ENCODE measurements around the gene SOAT1. TPM values are rescaled to one million over a fixed set of nuclear protein-coding genes. Genes with fewer than 3 reads are reported as not detected.

SOAT1 gene
- total RNA-seq, 1 experiment from 2014 or later: 33.9 TPM

DNA sequence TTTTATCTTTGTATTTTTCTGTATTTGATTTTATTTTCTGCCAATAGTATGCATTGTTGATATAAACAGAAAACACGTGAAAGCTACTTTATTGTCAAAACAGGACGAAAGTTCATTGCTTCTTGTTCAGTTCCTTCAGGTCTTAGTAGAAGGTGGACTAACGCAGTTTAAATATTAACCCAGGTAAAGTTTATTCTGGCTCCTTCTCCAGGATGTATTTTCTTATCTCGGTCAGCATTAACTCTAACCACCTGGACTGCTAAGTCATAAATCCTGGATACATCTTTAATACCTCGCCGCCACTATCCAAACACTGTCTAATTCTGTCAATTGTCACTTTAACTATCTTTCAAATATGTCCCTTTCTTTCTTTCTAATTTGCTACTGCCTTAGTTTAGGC, 5.7 kb upstream of the SOAT1 start:
- no peaks in the 10 kb centered on the region for H3K36me3 ChIP-seq (ENCODE audit: control insufficient read depth in 1 of 2, insufficient read depth in 2 of 2, low read length in 2 of 2)
- DNase-seq (ENCODE audit: low read depth, low spot score): no peak
- no peak overlapping the region for H3K4me2 ChIP-seq (ENCODE audit: low read length)
- H3K27ac ChIP-seq (ENCODE audit: low read depth, low read length): no peak overlapping the region
- no peak overlapping the region for H2AFZ ChIP-seq (ENCODE audit: low read depth, low read length, poor library complexity, severe bottlenecking)
- ChIA-PET POLR2A (no interaction called here), RAD21 (ENCODE audit: low non-redundant PET in 1 of 2, low total read pairs in 2 of 2, uncharacterized antibody in 2 of 2, unreplicated experiment in 2 of 2) (no interaction called here), CTCF (no interaction called here)
- BruUV-seq (replicated peaks): no TSS peak
- peaks cover 0 to under 1% of the 10 kb centered on the region in 2 experiments; a peak in 1 of 4 replicates for H3K4me1 ChIP-seq (ENCODE audit: control insufficient read depth in 1 of 2, insufficient read depth in 2 of 2, low read length in 2 of 2)
- H3K9ac ChIP-seq (ENCODE audit: low read length): no peak overlapping the region
- no peak overlapping the region for H3K4me3 ChIP-seq (replicated peaks in 1 of 2; ENCODE audit: low read depth in 1 of 2, low read length in 2 of 2)
- H3K9me2 ChIP-seq (ENCODE audit: insufficient read depth): no peaks in the 10 kb centered on the region
- intact Hi-C loops (cut with micrococcal nuclease): no loop called here
- no peaks in the 10 kb centered on the region for H3K27me3 ChIP-seq (ENCODE audit: insufficient read depth, low read length)
- no peaks in the 10 kb centered on the region for H3K79me2 ChIP-seq (ENCODE audit: insufficient read depth, low read length)
- H4K20me1 ChIP-seq (ENCODE audit: insufficient read depth): no peaks in the 10 kb centered on the region
- no peaks in the 10 kb centered on the region for H3K9me3 ChIP-seq (ENCODE audit: control insufficient read depth in 1 of 2, insufficient read depth in 1 of 2, low read depth in 1 of 2, low read length in 2 of 2)
- TF ChIP-seq RAD21 (IDR thresholded peaks at IDR 0.05; ENCODE audit: low read depth) (no peak), SIN3A (IDR thresholded peaks at IDR 0.05; ENCODE audit: low read depth) (no peak), EGR1 (IDR thresholded peaks at IDR 0.05; ENCODE audit: low read depth) (no peak), POLR2AphosphoS5 (IDR thresholded peaks at IDR 0.05; ENCODE audit: low read depth, low read length) (no peak), ZFX (IDR thresholded peaks at IDR 0.05) (no peak)
- ATAC-seq: no peak

DNA sequence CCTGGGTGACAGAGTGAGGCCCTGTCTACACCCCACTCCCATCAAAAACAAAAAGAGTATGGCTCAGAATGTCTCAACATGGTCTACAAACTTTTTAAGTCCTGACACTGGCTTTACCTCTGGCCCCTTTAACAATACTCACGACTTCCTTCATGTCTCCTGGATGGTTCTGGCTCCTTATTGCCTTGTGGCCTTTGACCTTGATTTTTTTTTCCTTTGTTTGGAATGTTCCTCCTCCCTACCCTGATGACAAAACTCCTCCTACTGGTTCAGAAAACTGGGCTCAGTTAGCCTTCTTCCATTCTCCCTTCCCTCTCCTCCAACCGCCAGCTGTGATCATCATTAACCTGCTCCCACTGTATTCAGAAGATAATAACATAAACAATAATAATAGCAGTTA, 4.6 kb upstream of the SOAT1 start:
- ChIA-PET RAD21 (ENCODE audit: low non-redundant PET in 1 of 2, low total read pairs in 2 of 2, uncharacterized antibody in 2 of 2, unreplicated experiment in 2 of 2) (no interaction called here), POLR2A (no interaction called here), CTCF (no interaction called here)
- intact Hi-C loops (cut with micrococcal nuclease): no loop called here
- Histone ChIP-seq H3K36me3 (ENCODE audit: control insufficient read depth in 1 of 2, insufficient read depth in 2 of 2, low read length in 2 of 2) (no peaks in the 10 kb centered on the region), H3K4me3 (replicated peaks in 1 of 2; ENCODE audit: low read depth in 1 of 2, low read length in 2 of 2) (no peak overlapping the region), H3K9ac (ENCODE audit: low read length) (no peak overlapping the region), H3K4me1 (ENCODE audit: control insufficient read depth in 1 of 2, insufficient read depth in 2 of 2, low read length in 2 of 2) (peaks cover 3 to 6% of the 10 kb centered on the region in 2 experiments; a peak in 2 of 4 replicates), H3K4me2 (ENCODE audit: low read length) (no peak overlapping the region), H3K79me2 (ENCODE audit: insufficient read depth, low read length) (no peaks in the 10 kb centered on the region), H3K9me2 (ENCODE audit: insufficient read depth) (no peaks in the 10 kb centered on the region), H3K27ac (ENCODE audit: low read depth, low read length) (no peak overlapping the region), H3K27me3 (ENCODE audit: insufficient read depth, low read length) (no peaks in the 10 kb centered on the region), H3K9me3 (ENCODE audit: control insufficient read depth in 1 of 2, insufficient read depth in 1 of 2, low read depth in 1 of 2, low read length in 2 of 2) (no peaks in the 10 kb centered on the region), H2AFZ (ENCODE audit: low read depth, low read length, poor library complexity, severe bottlenecking) (no peak overlapping the region), H4K20me1 (ENCODE audit: insufficient read depth) (no peaks in the 10 kb centered on the region)
- DNase-seq (ENCODE audit: low read depth, low spot score) (no peak), ATAC-seq (no peak)
- BruUV-seq (replicated peaks): no TSS peak
- TF ChIP-seq ELF1 (IDR thresholded peaks at IDR 0.05; ENCODE audit: borderline replicate concordance, low read depth): no peak
- TF ChIP-seq CTCF (IDR thresholded peaks at IDR 0.05 in 2 of 3, conservative IDR thresholded peaks at IDR 0.05 in 1 of 3; ENCODE audit: borderline replicate concordance in 1 of 3, insufficient read depth in 1 of 3, low read depth in 2 of 3, low read length in 2 of 3): no peak
- TF ChIP-seq SRF (IDR thresholded peaks at IDR 0.05; ENCODE audit: low read depth): no peak
- no peak for TF ChIP-seq RAD21 (IDR thresholded peaks at IDR 0.05; ENCODE audit: low read depth)
- TF ChIP-seq ZFX (IDR thresholded peaks at IDR 0.05): no peak
- TF ChIP-seq, protein P1, sequence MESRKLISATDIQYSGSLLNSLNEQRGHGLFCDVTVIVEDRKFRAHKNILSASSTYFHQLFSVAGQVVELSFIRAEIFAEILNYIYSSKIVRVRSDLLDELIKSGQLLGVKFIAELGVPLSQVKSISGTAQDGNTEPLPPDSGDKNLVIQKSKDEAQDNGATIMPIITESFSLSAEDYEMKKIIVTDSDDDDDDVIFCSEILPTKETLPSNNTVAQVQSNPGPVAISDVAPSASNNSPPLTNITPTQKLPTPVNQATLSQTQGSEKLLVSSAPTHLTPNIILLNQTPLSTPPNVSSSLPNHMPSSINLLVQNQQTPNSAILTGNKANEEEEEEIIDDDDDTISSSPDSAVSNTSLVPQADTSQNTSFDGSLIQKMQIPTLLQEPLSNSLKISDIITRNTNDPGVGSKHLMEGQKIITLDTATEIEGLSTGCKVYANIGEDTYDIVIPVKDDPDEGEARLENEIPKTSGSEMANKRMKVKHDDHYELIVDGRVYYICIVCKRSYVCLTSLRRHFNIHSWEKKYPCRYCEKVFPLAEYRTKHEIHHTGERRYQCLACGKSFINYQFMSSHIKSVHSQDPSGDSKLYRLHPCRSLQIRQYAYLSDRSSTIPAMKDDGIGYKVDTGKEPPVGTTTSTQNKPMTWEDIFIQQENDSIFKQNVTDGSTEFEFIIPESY (IDR thresholded peaks at IDR 0.05; ENCODE audit: extremely low read depth, insufficient replicate concordance, low read length): no peak
- no peak for TF ChIP-seq TCF7L2 (IDR thresholded peaks at IDR 0.05; ENCODE audit: borderline replicate concordance, extremely low read depth, insufficient read depth, insufficient read length)
- TF ChIP-seq POLR2AphosphoS5 (IDR thresholded peaks at IDR 0.05; ENCODE audit: low read depth, low read length): no peak
- no peak for TF ChIP-seq CEBPB (IDR thresholded peaks at IDR 0.05; ENCODE audit: low read depth)
- TF ChIP-seq SP1 (IDR thresholded peaks at IDR 0.05; ENCODE audit: low read depth): no peak
- no peak for TF ChIP-seq EZH2 (IDR thresholded peaks at IDR 0.05)
- TF ChIP-seq EZH2phosphoT487 (IDR thresholded peaks at IDR 0.05; ENCODE audit: borderline replicate concordance): no peak

Data from HCT116 (cell line).